Measurements from ENCODE around the gene SKIC2.
"Not testable (repeated sequence)": the region's sequence is repeated elsewhere in the genome, so short reads cannot be mapped to it uniquely, and the experiment has no call there.

DNA sequence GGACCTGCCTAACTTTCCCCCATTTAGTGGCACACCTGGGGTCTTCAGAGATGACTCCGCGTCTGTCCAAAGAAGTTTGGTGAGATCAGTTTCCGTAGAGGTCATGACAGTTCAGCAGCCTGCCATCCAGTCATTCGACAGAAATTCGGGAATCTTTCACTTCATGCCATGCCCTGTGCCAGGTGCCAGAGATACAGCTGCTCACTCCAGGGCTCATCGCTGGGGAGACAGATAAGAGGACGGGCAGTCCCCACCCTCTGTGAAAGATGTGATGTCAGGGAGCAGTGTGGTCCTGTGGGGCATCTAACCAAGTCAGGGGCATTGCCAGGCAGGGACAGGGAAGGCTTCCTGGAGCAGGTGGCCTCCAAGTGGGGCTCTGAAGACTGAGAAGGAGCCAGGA is 44.3 kb downstream of the SKIC2 start:
- TF ChIP-seq, protein P1, sequence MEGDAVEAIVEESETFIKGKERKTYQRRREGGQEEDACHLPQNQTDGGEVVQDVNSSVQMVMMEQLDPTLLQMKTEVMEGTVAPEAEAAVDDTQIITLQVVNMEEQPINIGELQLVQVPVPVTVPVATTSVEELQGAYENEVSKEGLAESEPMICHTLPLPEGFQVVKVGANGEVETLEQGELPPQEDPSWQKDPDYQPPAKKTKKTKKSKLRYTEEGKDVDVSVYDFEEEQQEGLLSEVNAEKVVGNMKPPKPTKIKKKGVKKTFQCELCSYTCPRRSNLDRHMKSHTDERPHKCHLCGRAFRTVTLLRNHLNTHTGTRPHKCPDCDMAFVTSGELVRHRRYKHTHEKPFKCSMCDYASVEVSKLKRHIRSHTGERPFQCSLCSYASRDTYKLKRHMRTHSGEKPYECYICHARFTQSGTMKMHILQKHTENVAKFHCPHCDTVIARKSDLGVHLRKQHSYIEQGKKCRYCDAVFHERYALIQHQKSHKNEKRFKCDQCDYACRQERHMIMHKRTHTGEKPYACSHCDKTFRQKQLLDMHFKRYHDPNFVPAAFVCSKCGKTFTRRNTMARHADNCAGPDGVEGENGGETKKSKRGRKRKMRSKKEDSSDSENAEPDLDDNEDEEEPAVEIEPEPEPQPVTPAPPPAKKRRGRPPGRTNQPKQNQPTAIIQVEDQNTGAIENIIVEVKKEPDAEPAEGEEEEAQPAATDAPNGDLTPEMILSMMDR (IDR thresholded peaks at IDR 0.05; ENCODE audit: low read length), result not testable (repeated sequence)
- TF ChIP-seq EZH2 (IDR thresholded peaks at IDR 0.05; ENCODE audit: borderline replicate concordance, low read length), result not testable (repeated sequence)
